Amygdala (tissue), 56 donors: ENCODE data around the gene SCN4A.
A peak's percentile ranks its signal among the peaks of the same experiment; 100 is the strongest.
"Not testable (repeated sequence)": the region's sequence is repeated elsewhere in the genome, so short reads cannot be mapped to it uniquely, and the experiment has no call there.

Source experiments
- DNase-seq, 56 donors: peaks; one replicate each; lab custom pipeline; 2025; lab: John Stamatoyannopoulos, UW

SCN4A gene

GRCh38 chr17:63941751-63942150 is 31.0 kb downstream of the SCN4A start:
- DNase-seq = no peak

- DNase-seq = no peak
Observed at GRCh38 chr17:63941162-63941561, 31.6 kb downstream of the SCN4A start.

GRCh38 chr17:63940584-63940983 is 32.1 kb downstream of the SCN4A start:
- no peak for DNase-seq

- DNase-seq = no peak
Observed at GRCh38 chr17:63939884-63940283, 32.8 kb downstream of the SCN4A start.

- DNase-seq = no peak
Observed at GRCh38 chr17:63939401-63939800, 33.3 kb downstream of the SCN4A start.

- DNase-seq = no peak
Observed at GRCh38 chr17:63937920-63938319, 34.8 kb downstream of the SCN4A start.

- DNase-seq = no peak
Observed at GRCh38 chr17:63937319-63937718, 35.4 kb downstream of the SCN4A start.

- no peak for DNase-seq
Observed at GRCh38 chr17:63934183-63935112, 38.3 kb downstream of the SCN4A start.

- no peak for DNase-seq
Observed at GRCh38 chr17:63933598-63933997, 39.1 kb downstream of the SCN4A start.

- DNase-seq = no peak
Observed at GRCh38 chr17:63932721-63933120, 40.0 kb downstream of the SCN4A start.

GRCh38 chr17:63931981-63932561 is 40.6 kb downstream of the SCN4A start, which contains the start of gene CD79B:
CD79B (minus strand) TSS chr17:63932331; CDS start chr17:63932261, 70 bp downstream.
- DNase-seq = no peak

- DNase-seq = peak in 4 of 56 donors; percentile 1 to 26 (median 8)
Observed at GRCh38 chr17:63930951-63931575, 41.7 kb downstream of the SCN4A start.

GRCh38 chr17:63929860-63930766 is 42.6 kb downstream of the SCN4A start:
- DNase-seq = no peak

GRCh38 chr17:63928966-63929695 is 43.6 kb downstream of the SCN4A start:
- no peak for DNase-seq

GRCh38 chr17:63928172-63928666 is 44.5 kb downstream of the SCN4A start:
- DNase-seq = no peak

- DNase-seq = no peak
Observed at GRCh38 chr17:63927464-63928171, 45.1 kb downstream of the SCN4A start.

GRCh38 chr17:63926164-63926563 is 46.6 kb downstream of the SCN4A start:
- DNase-seq = no peak

GRCh38 chr17:63925615-63926014 is 47.1 kb downstream of the SCN4A start:
- no peak for DNase-seq

- not testable (repeated sequence) for DNase-seq
Observed at GRCh38 chr17:63922402-63922801, 50.3 kb downstream of the SCN4A start.
